IMR-90 (cell line): Measurements from ENCODE around the gene CYSRT1. TPM values are rescaled to one million over a fixed set of nuclear protein-coding genes. Genes with fewer than 3 reads are reported as not detected.

Experiments
- ATAC-seq: fragments of 200-7000 bp; cut with Tn5 transposase; 2 replicates; pipeline ENCODE4 v1.9.1; 2020; ENCODE audit warnings: low read depth, mild to moderate bottlenecking, moderate library complexity
- BruUV-seq: library from RNA; stranded (reverse); fragments of 400-500 nt; replicated peaks from 2 replicates; lab custom pipeline; 2021; lab: Mats Ljungman, UMichigan
- CTCF ChIA-PET: fragments of 300-600 bp; formaldehyde crosslinking; extraction: SDS; loops from one replicate; lab custom pipeline; 2021; ENCODE audit warnings: antibody characterized with exemption; lab: Yijun Ruan, JAX
- POLR2A ChIA-PET: fragments of 300-600 bp; sonication (Branson Sonifier 250); formaldehyde crosslinking; loops from one replicate; lab custom pipeline; 2022; ENCODE audit warnings: antibody characterized with exemption; ENCODE audit not compliant: unreplicated experiment; lab: Charles Lee
- DNase-seq: peaks from one replicate; pipeline ENCODE4 v3.0.0; 2013
- H2AFZ ChIP-seq: replicated peaks from 2 replicates; pipeline ENCODE3; 2013; ENCODE audit warnings: low read length, mild to moderate bottlenecking; ENCODE audit not compliant: poor library complexity
- H2AK5ac ChIP-seq: 2 replicates; pipeline ENCODE4 v1.6.1; 2013; ENCODE audit warnings: low read depth, low read length, inconsistent platforms
- H2AK9ac ChIP-seq: replicated peaks from 2 replicates; pipeline ENCODE3; 2013; ENCODE audit warnings: mild to moderate bottlenecking, low read depth, low read length, moderate library complexity; ENCODE audit not compliant: poor library complexity
- H2BK120ac ChIP-seq: 2 replicates; pipeline ENCODE4 v1.6.1; 2013; ENCODE audit warnings: low read depth, low read length, inconsistent platforms
- H2BK15ac ChIP-seq: 3 replicates; pipeline ENCODE4 v1.6.1; 2013; ENCODE audit warnings: low read depth, low read length, inconsistent platforms
- H2BK20ac ChIP-seq: 2 replicates; pipeline ENCODE4 v1.6.1; 2013; ENCODE audit warnings: low read depth, mild to moderate bottlenecking, inconsistent platforms, low read length, moderate library complexity
- H2BK5ac ChIP-seq: 2 replicates; pipeline ENCODE4 v1.6.1; 2013; ENCODE audit warnings: mild to moderate bottlenecking, low read depth, low read length, inconsistent platforms; ENCODE audit not compliant: poor library complexity, severe bottlenecking
- H3K14ac ChIP-seq: replicated peaks from 2 replicates; pipeline ENCODE4 v1.6.1; 2013; ENCODE audit warnings: low read depth, low read length, inconsistent platforms
- H3K18ac ChIP-seq: 2 replicates; pipeline ENCODE4 v1.6.1; 2013; ENCODE audit warnings: low read depth, low read length, control low read depth
- H3K23ac ChIP-seq: 2 replicates; pipeline ENCODE4 v1.6.1; 2013; ENCODE audit warnings: low read depth, low read length, inconsistent platforms
- H3K27ac ChIP-seq: 2 replicates; pipeline ENCODE4 v1.5.1; 2013; ENCODE audit warnings: mild to moderate bottlenecking, control low read depth, low read length; ENCODE audit not compliant: insufficient read depth
- H3K27me3 ChIP-seq: 2 replicates; pipeline ENCODE4 v1.6.1; 2013; ENCODE audit warnings: low read length; ENCODE audit not compliant: control insufficient read depth, insufficient read depth
- H3K36me3 ChIP-seq: 2 replicates; pipeline ENCODE4 v1.6.1; 2013; ENCODE audit warnings: low read length, mixed read lengths; ENCODE audit not compliant: control insufficient read depth, insufficient read depth
- H3K4ac ChIP-seq: 2 replicates; pipeline ENCODE4 v1.6.1; 2013; ENCODE audit warnings: low read depth, low read length, inconsistent platforms
- H3K4me1 ChIP-seq: 2 replicates; pipeline ENCODE4 v1.6.1; 2013; ENCODE audit warnings: low read length, mixed read lengths; ENCODE audit not compliant: control insufficient read depth, insufficient read depth
- H3K4me2 ChIP-seq: 2 replicates; pipeline ENCODE4 v1.6.1; 2013; ENCODE audit warnings: low read depth, mild to moderate bottlenecking, control low read depth, low read length, moderate library complexity
- H3K4me3 ChIP-seq: 2 replicates; pipeline ENCODE4 v1.5.1; 2013; ENCODE audit warnings: low read depth, mild to moderate bottlenecking, control low read depth, low read length, moderate library complexity; ENCODE audit not compliant: insufficient read depth
- H3K56ac ChIP-seq: 2 replicates; pipeline ENCODE4 v1.6.1; 2013; ENCODE audit warnings: low read length, inconsistent platforms; ENCODE audit not compliant: insufficient read depth; ENCODE audit errors: extremely low read depth
- H3K79me1 ChIP-seq, 2 experiments: 2 replicates each; pipeline ENCODE4 v1.6.1; 2013; ENCODE audit warnings: low read length in 2 of 2, inconsistent platforms in 1 of 2, low read depth in 1 of 2
- H3K9ac ChIP-seq: 2 replicates; pipeline ENCODE4 v1.6.1; 2013; ENCODE audit warnings: low read depth, low read length, control low read depth
- H3K9me1 ChIP-seq: 2 replicates; pipeline ENCODE4 v1.6.1; 2013; ENCODE audit warnings: low read length, inconsistent platforms; ENCODE audit not compliant: insufficient read depth
- H3K9me3 ChIP-seq: 2 replicates; pipeline ENCODE4 v1.6.1; 2013; ENCODE audit warnings: low read length; ENCODE audit not compliant: control insufficient read depth, insufficient read depth
- H4K20me1 ChIP-seq: 2 replicates; pipeline ENCODE4 v1.6.1; 2013; ENCODE audit warnings: low read length, inconsistent platforms; ENCODE audit not compliant: insufficient read depth
- H4K5ac ChIP-seq: 2 replicates; pipeline ENCODE4 v1.6.1; 2013; ENCODE audit warnings: mild to moderate bottlenecking, low read depth, low read length, control low read depth
- H4K8ac ChIP-seq, 2 experiments: 2 replicates each; pipeline ENCODE4 v1.6.1; 2013; ENCODE audit warnings: low read depth in 2 of 2, low read length in 2 of 2, control low read depth in 1 of 2, inconsistent platforms in 1 of 2
- H4K91ac ChIP-seq: 2 replicates; pipeline ENCODE4 v1.6.1; 2013; ENCODE audit warnings: low read depth, low read length, inconsistent platforms; ENCODE audit not compliant: insufficient read depth
- BHLHE40 ChIP-seq: fragments of 150-350 bp; IDR thresholded peaks from 2 replicates; pipeline ENCODE4 v1.6.1; 2016; ENCODE audit warnings: mild to moderate bottlenecking, low read depth, low read length
- CEBPB ChIP-seq: IDR thresholded peaks from 2 replicates; pipeline ENCODE4 v1.6.1; 2012; ENCODE audit warnings: low read depth, low read length, improper control_type of control experiment
- MXI1 ChIP-seq: IDR thresholded peaks from 2 replicates; pipeline ENCODE4 v1.6.1; 2012; ENCODE audit warnings: low read depth, mild to moderate bottlenecking, low read length, moderate library complexity, borderline replicate concordance
- RCOR1 ChIP-seq: IDR thresholded peaks from 2 replicates; pipeline ENCODE4 v1.6.1; 2012; ENCODE audit warnings: mild to moderate bottlenecking, low read length, improper control_type of control experiment; ENCODE audit not compliant: insufficient replicate concordance
- RFX5 ChIP-seq: IDR thresholded peaks from 2 replicates; pipeline ENCODE4 v1.8.0; 2012; ENCODE audit warnings: low read depth, mild to moderate bottlenecking, low read length, moderate library complexity
- WGBS, 2 experiments: methylation state at CpG; one replicate each; pipeline versions ENCODE4 v1.1.5 to v1.1.7; 2013; ENCODE audit warnings: missing lambda C conversion rate in 2 of 2; ENCODE audit not compliant: insufficient read length in 1 of 2; ENCODE audit errors: extremely low coverage in 2 of 2; 5-methylcytosine and 5-hydroxymethylcytosine counted together
- dilution Hi-C: fragments of 300-500 bp; cut with HindIII; formaldehyde crosslinking; loops from one replicate; pipeline ENCODE4 v1.14.3; 2018; ENCODE audit warnings: low sequenced_read_pairs; ENCODE audit not compliant: unreplicated experiment
- in situ Hi-C: fragments of 300-500 bp; cut with MboI; formaldehyde crosslinking; loops from 3 replicates; pipeline ENCODE4 v1.14.3; 2019; ENCODE audit warnings: low sequenced_read_pairs, inconsistent platforms, mixed read lengths
- intact Hi-C: fragments of 100-400 bp; cut with micrococcal nuclease; formaldehyde crosslinking; loops from 2 replicates; pipeline ENCODE4 v1.10.0; 2022
- polyA plus RNA-seq, 3 experiments: library from polyadenylated mRNA; depleted of rRNA; stranded (reverse); fragments of >200 nt; gene quantifications; 2 replicates each; pipeline ENCODE4 v1.2.3, GENCODE V29; 2012; ENCODE audit warnings: low replicate concordance in 1 of 3
- total RNA-seq: library from RNA; depleted of rRNA; stranded (reverse); fragments of >200 nt; gene quantifications from 2 replicates; pipeline ENCODE4 v1.2.3, GENCODE V29; 2012
- TF ChIP-seq, protein P1 (sequence below): fragments of 150-350 bp; IDR thresholded peaks from 2 replicates; pipeline ENCODE4 v1.6.1; 2016; ENCODE audit warnings: low read depth, mild to moderate bottlenecking, low read length, moderate library complexity, borderline replicate concordance

CYSRT1 gene
- total and polyA plus RNA-seq, 2 of the 4 experiments (the other 2 are of a cell fraction): 0.18 to 0.84 TPM

GRCh38 chr9:137212520-137212919, 12.5 kb upstream of the CYSRT1 start:
- Histone ChIP-seq H3K9ac (no peak overlapping the region), H4K91ac (no peak overlapping the region), H3K27me3 (no peaks in the 10 kb centered on the region), H3K18ac (no peak overlapping the region), H3K79me1 (peaks cover 4 to 5% of the 10 kb centered on the region in 2 experiments), H2BK20ac (no peak overlapping the region), H2AK5ac (no peak overlapping the region), H4K20me1 (no peaks in the 10 kb centered on the region), H2BK120ac (no peak overlapping the region), H3K4ac (no peak overlapping the region), H3K4me3 (no peak overlapping the region), H3K4me1 (no peaks in the 10 kb centered on the region), H4K5ac (no peak overlapping the region), H3K56ac (no peak overlapping the region), H3K9me3 (no peaks in the 10 kb centered on the region), H3K23ac (no peak overlapping the region), H3K27ac (no peak overlapping the region), H3K9me1 (no peaks in the 10 kb centered on the region), H3K4me2 (no peak overlapping the region), H4K8ac (no peak overlapping the region), H2AK9ac (no peak overlapping the region), H3K36me3 (peaks cover 22% of the 10 kb centered on the region), H2BK15ac (no peak overlapping the region), H2BK5ac (no peak overlapping the region), H2AFZ (no peak overlapping the region), H3K14ac (no peak overlapping the region)
- intact Hi-C loops (no loop called here), dilution Hi-C loops (no loop called here), in situ Hi-C loops (no loop called here)
- TF ChIP-seq BHLHE40 (no peak), CEBPB (no peak), RCOR1 (no peak), RFX5 (no peak), MXI1 (no peak)
- TF ChIP-seq, protein P1, sequence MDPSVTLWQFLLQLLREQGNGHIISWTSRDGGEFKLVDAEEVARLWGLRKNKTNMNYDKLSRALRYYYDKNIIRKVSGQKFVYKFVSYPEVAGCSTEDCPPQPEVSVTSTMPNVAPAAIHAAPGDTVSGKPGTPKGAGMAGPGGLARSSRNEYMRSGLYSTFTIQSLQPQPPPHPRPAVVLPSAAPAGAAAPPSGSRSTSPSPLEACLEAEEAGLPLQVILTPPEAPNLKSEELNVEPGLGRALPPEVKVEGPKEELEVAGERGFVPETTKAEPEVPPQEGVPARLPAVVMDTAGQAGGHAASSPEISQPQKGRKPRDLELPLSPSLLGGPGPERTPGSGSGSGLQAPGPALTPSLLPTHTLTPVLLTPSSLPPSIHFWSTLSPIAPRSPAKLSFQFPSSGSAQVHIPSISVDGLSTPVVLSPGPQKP: no peak
- no peak for DNase-seq
- no peak for ATAC-seq
- CTCF ChIA-PET: no interaction called here
- 90% methylated on average over 15 of the region's 21 CpGs; no CpG with 5 or more reads in 1 of the 2 experiments for WGBS, 2 experiments
- BruUV-seq: no TSS peak
- POLR2A ChIA-PET: no interaction called here
